ENCODE measurements around the gene GIPC3. TPM values are rescaled to one million over a fixed set of nuclear protein-coding genes. Genes with fewer than 3 reads are reported as not detected.
"Not testable (repeated sequence)": the region's sequence is repeated elsewhere in the genome, so short reads cannot be mapped to it uniquely, and the experiment has no call there.

Gene GIPC3
- total RNA-seq, 1 donor from 2014 or later, result 2.2 TPM

DNA sequence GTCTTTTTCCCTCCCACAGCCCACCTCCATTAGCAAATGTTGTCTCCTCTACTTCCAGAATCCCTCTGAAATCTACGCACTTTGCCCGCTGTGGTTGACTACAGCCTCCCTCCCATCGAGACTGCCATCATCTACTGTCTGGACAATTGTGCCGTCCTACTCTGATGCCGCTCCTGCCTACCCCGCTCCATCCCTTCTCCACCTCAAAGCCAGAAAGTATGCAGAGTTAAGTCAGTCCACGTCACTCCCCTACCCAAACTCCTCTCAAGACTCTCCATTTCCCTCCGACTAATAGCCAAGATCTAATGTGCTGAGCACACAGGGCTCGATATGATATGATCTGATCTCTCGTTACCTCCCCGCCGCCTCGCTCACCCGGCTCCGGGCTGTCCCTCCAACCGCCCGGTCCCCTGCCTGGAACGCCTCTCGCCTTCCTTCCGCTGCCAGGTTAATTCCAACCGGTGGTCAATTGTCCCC lies 40.8 kb downstream of the GIPC3 start:
- DNase-seq (ENCODE audit: low spot score), result no peak
- Mint-ChIP-seq H3K9me3 (ENCODE audit: low read depth) (no peaks in the 10 kb centered on the region), H3K4me3 (ENCODE audit: unreplicated experiment) (peak overlapping the region; percentile 91), H3K36me3 (ENCODE audit: low read depth) (peaks cover 11% of the 10 kb centered on the region), H3K4me1 (ENCODE audit: low read depth) (peaks cover 27% of the 10 kb centered on the region), H3K27me3 (ENCODE audit: low read depth) (no peaks in the 10 kb centered on the region), H3K27ac (ENCODE audit: unreplicated experiment) (peak overlapping the region; percentile 97)
- TF ChIP-seq, protein P1, sequence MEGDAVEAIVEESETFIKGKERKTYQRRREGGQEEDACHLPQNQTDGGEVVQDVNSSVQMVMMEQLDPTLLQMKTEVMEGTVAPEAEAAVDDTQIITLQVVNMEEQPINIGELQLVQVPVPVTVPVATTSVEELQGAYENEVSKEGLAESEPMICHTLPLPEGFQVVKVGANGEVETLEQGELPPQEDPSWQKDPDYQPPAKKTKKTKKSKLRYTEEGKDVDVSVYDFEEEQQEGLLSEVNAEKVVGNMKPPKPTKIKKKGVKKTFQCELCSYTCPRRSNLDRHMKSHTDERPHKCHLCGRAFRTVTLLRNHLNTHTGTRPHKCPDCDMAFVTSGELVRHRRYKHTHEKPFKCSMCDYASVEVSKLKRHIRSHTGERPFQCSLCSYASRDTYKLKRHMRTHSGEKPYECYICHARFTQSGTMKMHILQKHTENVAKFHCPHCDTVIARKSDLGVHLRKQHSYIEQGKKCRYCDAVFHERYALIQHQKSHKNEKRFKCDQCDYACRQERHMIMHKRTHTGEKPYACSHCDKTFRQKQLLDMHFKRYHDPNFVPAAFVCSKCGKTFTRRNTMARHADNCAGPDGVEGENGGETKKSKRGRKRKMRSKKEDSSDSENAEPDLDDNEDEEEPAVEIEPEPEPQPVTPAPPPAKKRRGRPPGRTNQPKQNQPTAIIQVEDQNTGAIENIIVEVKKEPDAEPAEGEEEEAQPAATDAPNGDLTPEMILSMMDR (IDR thresholded peaks at IDR 0.05), result no peak

GRCh38 chr19:3626473-3627350 lies 41.4 kb downstream of the GIPC3 start, which contains the start of gene CACTIN:
Gene CACTIN (minus strand): TSS chr19:3626790. CDS start chr19:3626762, 28 bp downstream.
- Mint-ChIP-seq H3K4me1 (ENCODE audit: low read depth) (peaks cover 27% of the 10 kb centered on the region), H3K27ac (ENCODE audit: unreplicated experiment) (peak within 1 kb of the TSS; percentile 97), H3K4me3 (ENCODE audit: unreplicated experiment) (peak within 1 kb of the TSS; percentile 91), H3K9me3 (ENCODE audit: low read depth) (no peaks in the 10 kb centered on the region), H3K36me3 (ENCODE audit: low read depth) (peaks cover 11% of the 10 kb centered on the region), H3K27me3 (ENCODE audit: low read depth) (no peaks in the 10 kb centered on the region)
- TF ChIP-seq, protein P1 (IDR thresholded peaks at IDR 0.05), result peak; percentile 53
- DNase-seq (ENCODE audit: low spot score), result peak; percentile 99

- no peak for DNase-seq (ENCODE audit: low spot score)
- Mint-ChIP-seq H3K27ac (ENCODE audit: unreplicated experiment) (peak overlapping the region; percentile 97), H3K36me3 (ENCODE audit: low read depth) (peaks cover 9% of the 10 kb centered on the region), H3K27me3 (ENCODE audit: low read depth) (no peaks in the 10 kb centered on the region), H3K9me3 (ENCODE audit: low read depth) (no peaks in the 10 kb centered on the region), H3K4me3 (ENCODE audit: unreplicated experiment) (peak overlapping the region; percentile 91), H3K4me1 (ENCODE audit: low read depth) (peaks cover 27% of the 10 kb centered on the region)
- TF ChIP-seq, protein P1 (IDR thresholded peaks at IDR 0.05), result no peak
Observed at GRCh38 chr19:3627351-3627723, 42.1 kb downstream of the GIPC3 start.

DNA sequence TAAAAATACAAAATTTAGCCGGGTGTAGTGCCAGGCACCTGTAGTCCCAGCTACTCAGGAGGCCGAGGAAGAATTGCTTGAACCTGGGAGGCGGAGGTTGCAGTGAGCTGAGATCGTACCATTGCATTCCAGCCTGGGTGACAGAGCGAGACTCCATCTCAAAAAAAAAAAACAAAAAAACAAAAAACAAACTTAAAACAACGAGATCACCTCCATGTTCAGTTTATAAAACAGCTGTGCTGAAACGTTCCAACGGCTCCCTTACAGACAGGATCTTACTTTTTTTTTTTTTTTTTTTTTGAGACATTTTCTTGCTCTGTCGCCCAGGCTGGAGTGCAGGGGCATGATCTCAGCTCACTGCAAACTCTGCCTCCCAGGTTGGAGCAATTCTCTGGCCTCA lies 43.5 kb downstream of the GIPC3 start:
- not testable (repeated sequence) for H3K4me3 Mint-ChIP-seq (ENCODE audit: unreplicated experiment); H3K27me3 Mint-ChIP-seq (ENCODE audit: low read depth)

DNA sequence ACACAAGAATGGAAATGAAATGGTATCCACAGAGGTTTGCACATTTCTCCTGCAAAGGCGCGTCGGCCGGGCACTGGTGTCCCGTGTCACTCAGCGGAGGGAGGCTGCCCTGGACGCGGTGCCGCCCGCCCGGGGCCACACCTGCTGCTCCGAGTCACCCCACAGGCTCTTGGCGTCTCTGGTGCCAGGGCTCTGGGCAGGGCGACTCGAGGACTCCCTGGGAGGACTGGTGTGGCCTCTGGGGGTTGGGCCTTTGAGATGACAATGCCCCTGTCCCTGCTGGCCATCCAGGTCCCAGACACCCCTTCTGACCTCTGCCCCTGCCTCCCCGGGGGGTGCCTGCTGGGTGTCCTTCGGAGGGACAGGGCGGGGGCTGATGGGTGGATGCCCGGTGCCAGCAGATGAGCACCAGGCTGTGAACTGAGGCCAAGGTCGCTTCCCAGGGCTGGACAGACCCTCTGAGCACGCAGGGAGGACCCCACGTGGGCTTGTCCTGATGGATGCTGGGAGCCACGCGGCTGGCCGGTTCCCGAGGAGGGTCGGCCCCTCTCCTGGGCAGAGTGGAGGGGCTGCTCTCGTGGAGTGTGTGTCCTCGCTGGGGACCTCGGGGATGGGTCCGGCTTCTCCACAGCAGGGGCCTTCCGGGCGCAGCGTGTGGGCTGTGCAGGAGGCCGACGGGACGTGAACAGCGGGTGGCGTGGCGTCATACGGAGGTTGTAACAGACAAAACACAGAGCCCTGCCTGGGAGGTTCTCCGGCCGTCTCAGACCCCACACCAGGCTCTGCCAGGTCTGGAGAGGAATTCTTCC lies 46.0 kb downstream of the GIPC3 start:
- Mint-ChIP-seq H3K27me3 (ENCODE audit: low read depth) (no peaks in the 10 kb centered on the region), H3K27ac (ENCODE audit: unreplicated experiment) (no peak overlapping the region), H3K9me3 (ENCODE audit: low read depth) (no peaks in the 10 kb centered on the region), H3K4me3 (ENCODE audit: unreplicated experiment) (no peak overlapping the region), H3K36me3 (ENCODE audit: low read depth) (peaks cover 11% of the 10 kb centered on the region), H3K4me1 (ENCODE audit: low read depth) (peaks cover 4% of the 10 kb centered on the region)
- DNase-seq (ENCODE audit: low spot score), result no peak
- TF ChIP-seq, protein P1 (IDR thresholded peaks at IDR 0.05), result no peak

More for the DNA sequence above, 43.5 kb downstream of the GIPC3 start:
- not testable (repeated sequence) for H3K27ac Mint-ChIP-seq (ENCODE audit: unreplicated experiment); DNase-seq (ENCODE audit: low spot score); H3K9me3 Mint-ChIP-seq (ENCODE audit: low read depth)
- H3K4me1 Mint-ChIP-seq (ENCODE audit: low read depth), result peaks cover 27% of the 10 kb centered on the region
- H3K36me3 Mint-ChIP-seq (ENCODE audit: low read depth), result peaks cover 11% of the 10 kb centered on the region

All from chondrocyte (in vitro differentiated cells).